Keratinocyte (primary cell): Measurements from ENCODE around the gene HIRA. TPM values are rescaled to one million over a fixed set of nuclear protein-coding genes. Genes with fewer than 3 reads are reported as not detected.

Experiments
- DNase-seq: peaks from one replicate; pipeline ENCODE4 v3.0.0-alpha.2; 2011; ENCODE audit warnings: low read depth, missing footprints, low spot score
- FAIRE-seq: peaks from 2 replicates; lab custom pipeline; 2011; peaks lifted over from hg19 to GRCh38; lab: Jason Lieb, UNC
- H2AFZ ChIP-seq: 2 replicates; pipeline ENCODE4 v1.6.0; 2012; ENCODE audit warnings: low read length, control low read depth, inconsistent platforms; ENCODE audit not compliant: control insufficient read depth
- H3K27ac ChIP-seq: 2 replicates; pipeline ENCODE4 v1.5.1; 2011; ENCODE audit warnings: low read length; ENCODE audit not compliant: control insufficient read depth, insufficient read depth
- H3K27me3 ChIP-seq: 3 replicates; pipeline ENCODE4 v1.6.0; 2011; ENCODE audit warnings: low read length; ENCODE audit not compliant: control insufficient read depth, insufficient read depth; ENCODE audit errors: extremely low read depth
- H3K36me3 ChIP-seq, 2 experiments: 2 replicates in 1 of 2; 3 replicates in 1 of 2; pipeline ENCODE4 v1.5.1; 2011; ENCODE audit warnings: low read length in 2 of 2, mild to moderate bottlenecking in 1 of 2; ENCODE audit not compliant: control insufficient read depth in 2 of 2, insufficient read depth in 2 of 2; ENCODE audit errors: extremely low read depth in 1 of 2
- H3K4me1 ChIP-seq: 3 replicates; pipeline ENCODE4 v1.5.1; 2011; ENCODE audit warnings: low read length; ENCODE audit not compliant: control insufficient read depth, insufficient read depth; ENCODE audit errors: extremely low read depth
- H3K4me2 ChIP-seq: 3 replicates; pipeline ENCODE4 v1.6.0; 2011; ENCODE audit warnings: low read depth, low read length; ENCODE audit not compliant: control insufficient read depth, insufficient read depth; ENCODE audit errors: extremely low read depth
- H3K4me3 ChIP-seq, 3 experiments: fragments of 200-600 bp in 1 of 3; sonication (generic) in 1 of 3; 2 replicates in 2 of 3; 3 replicates in 1 of 3; pipeline ENCODE4 v1.5.1; 2011 to 2016; ENCODE audit warnings: low read length in 3 of 3, mild to moderate bottlenecking in 3 of 3, control low read depth in 2 of 3, inconsistent platforms in 1 of 3, low read depth in 1 of 3, mixed read lengths in 1 of 3, mixed run types in 1 of 3, moderate library complexity in 1 of 3; ENCODE audit not compliant: control insufficient read depth in 2 of 3, insufficient read depth in 2 of 3; ENCODE audit errors: extremely low read depth in 1 of 3
- H3K79me2 ChIP-seq: 2 replicates; pipeline ENCODE4 v1.6.0; 2012; ENCODE audit warnings: low read length; ENCODE audit not compliant: control insufficient read depth, insufficient read depth
- H3K9ac ChIP-seq: 3 replicates; pipeline ENCODE4 v1.6.0; 2011; ENCODE audit warnings: low read length; ENCODE audit not compliant: control insufficient read depth, insufficient read depth; ENCODE audit errors: extremely low read depth
- H3K9me1 ChIP-seq: 3 replicates; pipeline ENCODE4 v1.6.0; 2011; ENCODE audit warnings: low read length; ENCODE audit not compliant: control insufficient read depth, insufficient read depth; ENCODE audit errors: extremely low read depth
- H3K9me3 ChIP-seq: 2 replicates; pipeline ENCODE4 v1.5.1; 2012; ENCODE audit warnings: low read depth, low read length; ENCODE audit not compliant: control insufficient read depth
- H4K20me1 ChIP-seq: 3 replicates; pipeline ENCODE4 v1.6.0; 2011; ENCODE audit warnings: low read length; ENCODE audit not compliant: control insufficient read depth, insufficient read depth; ENCODE audit errors: extremely low read depth
- CTCF ChIP-seq, 3 experiments: IDR thresholded peaks in 1 of 3; conservative IDR thresholded peaks in 1 of 3; optimal IDR thresholded peaks in 1 of 3; 2 replicates in 2 of 3; 3 replicates in 1 of 3; pipeline versions ENCODE3 to v1.5.1; 2011; ENCODE audit warnings: low read length in 3 of 3, mild to moderate bottlenecking in 3 of 3, moderate library complexity in 2 of 3, control low read depth in 1 of 3, inconsistent platforms in 1 of 3; ENCODE audit not compliant: insufficient read depth in 2 of 3; ENCODE audit errors: extremely low read depth in 1 of 3
- EZH2 ChIP-seq: IDR thresholded peaks from one replicate; pipeline ENCODE4 v1.6.1; 2012; ENCODE audit warnings: inconsistent platforms, mild to moderate bottlenecking, low read length, moderate library complexity
- dilution Hi-C: fragments of 300-500 bp; cut with MboI; formaldehyde crosslinking; loops from one replicate; pipeline ENCODE4 v1.7.0; 2020; ENCODE audit warnings: low sequenced_read_pairs; ENCODE audit not compliant: extremely low pct_ligation_motif_present
- polyA plus RNA-seq, 5 experiments: library from polyadenylated mRNA; depleted of rRNA in 3 of 5; stranded (reverse) in 3 of 5; stranded (forward) in 1 of 5; unstranded in 1 of 5; fragments of >200 nt; gene quantifications; 1 replicate in 1 of 5; 2 replicates in 3 of 5; 3 replicates in 1 of 5; pipeline versions ENCODE4 v1.2.1 to v1.2.3, GENCODE V29; 2011 to 2012; ENCODE audit warnings: missing spikeins in 2 of 5, low read depth in 1 of 5, low replicate concordance in 1 of 5

Gene HIRA
- polyA plus RNA-seq, 1 donor (not counting 4 experiments of a cell fraction or from before 2014, with no cell fraction given) = 16.7 TPM

GRCh38 chr22:19387038-19387437, 44.5 kb downstream of the HIRA start:
- no peak overlapping the region for H3K4me3 ChIP-seq
- dilution Hi-C loops = no loop called here
- no peak overlapping the region for H3K27ac ChIP-seq
- DNase-seq = no peak
- H3K9me3 ChIP-seq = no peaks in the 10 kb centered on the region
- H3K4me2 ChIP-seq = no peak overlapping the region
- H3K9me1 ChIP-seq = no peaks in the 10 kb centered on the region
- no peak overlapping the region for H3K9ac ChIP-seq
- no peak for FAIRE-seq
- H2AFZ ChIP-seq = no peak overlapping the region
- H3K4me1 ChIP-seq = no peaks in the 10 kb centered on the region
- TF ChIP-seq EZH2 (no peak), CTCF (optimal IDR thresholded peaks at IDR 0.05 in 1 of 3, IDR thresholded peaks at IDR 0.05 in 1 of 3, conservative IDR thresholded peaks at IDR 0.05 in 1 of 3; ENCODE audit: extremely low read depth in 1 of 3, insufficient read depth in 2 of 3, low read length in 3 of 3) (no peak)
- peaks cover 48 to 50% of the 10 kb centered on the region in 2 experiments for H3K36me3 ChIP-seq
- H4K20me1 ChIP-seq = no peaks in the 10 kb centered on the region
- H3K79me2 ChIP-seq = no peaks in the 10 kb centered on the region
- no peaks in the 10 kb centered on the region for H3K27me3 ChIP-seq

GRCh38 chr22:19386248-19386647, 45.3 kb downstream of the HIRA start:
- H2AFZ ChIP-seq = no peak overlapping the region
- no peaks in the 10 kb centered on the region for H3K9me1 ChIP-seq
- no peak for FAIRE-seq
- H3K4me3 ChIP-seq = no peak overlapping the region
- H3K27ac ChIP-seq = no peak overlapping the region
- H3K27me3 ChIP-seq = no peaks in the 10 kb centered on the region
- DNase-seq = no peak
- H3K9ac ChIP-seq = no peak overlapping the region
- peaks cover 45 to 51% of the 10 kb centered on the region in 2 experiments for H3K36me3 ChIP-seq
- no peaks in the 10 kb centered on the region for H4K20me1 ChIP-seq
- no peaks in the 10 kb centered on the region for H3K4me1 ChIP-seq
- dilution Hi-C loops = no loop called here
- no peaks in the 10 kb centered on the region for H3K9me3 ChIP-seq
- no peaks in the 10 kb centered on the region for H3K79me2 ChIP-seq
- TF ChIP-seq EZH2 (no peak), CTCF (optimal IDR thresholded peaks at IDR 0.05 in 1 of 3, IDR thresholded peaks at IDR 0.05 in 1 of 3, conservative IDR thresholded peaks at IDR 0.05 in 1 of 3; ENCODE audit: extremely low read depth in 1 of 3, insufficient read depth in 2 of 3, low read length in 3 of 3) (no peak)
- H3K4me2 ChIP-seq = no peak overlapping the region
